Measurements from ENCODE around the gene EXOC3L1. TPM values are rescaled to one million over a fixed set of nuclear protein-coding genes. Genes with fewer than 3 reads are reported as not detected.

The EXOC3L1 gene
- polyA plus RNA-seq, 3 donors: 3.1 to 14.4 (median 9.4) TPM

DNA sequence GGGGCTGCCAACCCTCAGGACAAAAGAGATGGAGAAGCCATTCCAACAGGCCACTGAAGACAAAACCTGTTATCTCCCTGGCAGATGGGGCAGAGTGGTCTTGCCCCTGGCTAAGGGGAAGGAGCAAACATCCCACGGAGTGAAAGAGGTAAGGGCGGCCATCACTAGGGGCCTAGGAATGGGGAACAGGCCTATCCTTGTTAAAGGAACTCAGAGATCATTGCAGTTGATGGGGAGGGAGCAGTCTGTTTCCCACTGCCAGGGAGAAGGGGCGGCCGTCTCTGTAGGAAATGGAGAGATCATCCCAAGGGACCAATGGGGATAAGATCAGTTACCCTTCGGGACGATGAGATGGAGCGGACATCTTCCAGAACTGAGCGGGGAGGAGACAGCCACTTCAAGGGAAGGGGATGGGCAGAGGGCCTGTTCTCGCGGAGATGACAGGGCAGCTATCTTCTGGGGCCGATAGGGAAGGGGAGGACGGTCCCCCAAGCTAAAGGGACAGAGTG, 36.4 kb upstream of the EXOC3L1 start:
- WGBS, 3 donors: 8 to 10% (median 10%) methylated on average over 11 to 12 of the region's 12 CpGs
- H3K27ac ChIP-seq (ENCODE audit: low read depth, low read length): peak overlapping the region; percentile 17

DNA sequence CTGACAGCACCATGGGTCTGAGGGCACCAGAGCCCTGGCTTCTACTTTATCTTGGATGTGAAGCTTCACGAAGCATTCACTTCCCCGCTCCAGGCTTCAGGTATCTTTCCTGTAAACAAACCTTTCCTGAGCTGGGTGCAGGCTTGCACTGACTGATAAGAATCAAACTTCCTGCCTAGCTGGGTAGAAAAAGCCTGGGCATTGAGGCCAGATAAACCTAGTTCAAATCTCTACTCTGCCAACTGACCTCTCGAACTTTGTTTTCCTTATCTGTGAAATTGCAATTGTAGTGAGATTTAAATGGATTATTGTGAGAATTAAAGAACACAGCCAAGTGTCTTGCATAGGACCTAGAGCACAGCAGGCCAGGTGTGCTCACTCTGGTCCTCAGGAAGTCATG, 34.1 kb upstream of the EXOC3L1 start:
- no peak overlapping the region for H3K27ac ChIP-seq (ENCODE audit: low read depth, low read length)
- 17 to 30% (median 30%) methylated on average over 3 of the region's 3 CpGs for WGBS, 3 donors

DNA sequence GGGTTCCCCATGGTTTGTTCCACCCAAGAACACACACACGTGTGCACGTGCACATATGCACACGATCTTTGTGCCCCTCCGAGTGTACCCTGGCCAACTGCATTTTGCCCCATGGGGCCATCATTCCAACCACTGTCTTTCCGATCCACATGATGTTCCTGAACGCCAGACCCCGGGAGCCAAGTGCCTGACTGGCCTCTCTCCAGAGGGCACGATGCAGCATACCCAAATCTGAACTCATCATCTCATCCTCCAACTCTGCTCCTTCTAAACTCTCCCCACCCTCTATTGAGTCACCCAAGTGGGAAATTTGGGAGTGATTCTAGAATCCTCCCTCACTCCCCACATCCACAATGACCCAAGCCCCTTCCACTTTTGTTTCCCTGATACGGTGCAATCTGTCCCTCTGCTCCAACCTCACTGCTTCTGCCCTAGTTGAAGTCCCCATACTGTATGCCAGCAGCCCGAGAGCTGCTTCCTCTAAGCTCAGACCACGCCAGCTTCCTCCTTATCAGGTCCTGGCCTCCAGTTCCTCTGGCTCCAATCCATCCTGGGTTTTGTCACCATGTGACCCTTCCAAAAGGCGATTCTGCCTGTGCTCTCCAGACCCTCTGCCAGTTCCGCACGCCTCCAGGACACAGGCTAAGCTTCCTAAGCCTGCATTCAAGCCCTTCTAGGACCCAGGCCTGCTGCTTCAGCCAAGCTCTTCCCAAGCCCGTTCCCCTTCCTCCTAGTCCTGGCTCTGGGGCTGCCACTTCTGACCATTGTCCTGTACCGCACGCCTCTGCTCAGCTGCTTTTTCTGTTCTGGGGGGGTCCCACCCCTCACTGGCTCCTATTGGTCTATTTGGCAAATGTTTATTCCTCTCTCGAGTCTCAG, 26.9 kb upstream of the EXOC3L1 start:
- whole genome bisulfite sequencing, 3 donors: 42 to 76% (median 44%) methylated on average over 18 of the region's 18 CpGs
- no peak overlapping the region for H3K27ac ChIP-seq (ENCODE audit: low read depth, low read length)

DNA sequence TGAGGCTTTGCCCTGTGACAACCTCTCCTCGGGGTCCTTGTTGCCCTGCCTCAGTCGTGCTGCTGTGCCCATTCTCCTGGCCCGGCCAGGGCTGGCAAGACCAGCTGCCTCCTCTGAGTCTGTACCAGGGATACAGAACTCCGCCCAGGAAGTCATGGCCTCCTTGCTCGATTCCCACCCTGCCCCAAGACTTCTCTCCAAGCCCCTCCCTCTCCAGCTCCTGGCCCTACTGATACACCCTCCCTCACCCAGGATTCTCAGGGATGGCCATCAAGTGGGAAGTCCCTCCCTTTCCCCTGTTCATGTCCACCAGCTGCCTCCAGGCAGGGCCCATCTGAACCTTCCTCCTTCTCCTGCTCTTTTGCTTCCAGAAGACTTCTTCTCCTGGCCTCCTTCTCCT, 25.8 kb upstream of the EXOC3L1 start:
- no peak overlapping the region for H3K27ac ChIP-seq (ENCODE audit: low read depth, low read length)
- 63 to 73% (median 71%) methylated on average over 5 of the region's 5 CpGs for WGBS, 3 donors

DNA sequence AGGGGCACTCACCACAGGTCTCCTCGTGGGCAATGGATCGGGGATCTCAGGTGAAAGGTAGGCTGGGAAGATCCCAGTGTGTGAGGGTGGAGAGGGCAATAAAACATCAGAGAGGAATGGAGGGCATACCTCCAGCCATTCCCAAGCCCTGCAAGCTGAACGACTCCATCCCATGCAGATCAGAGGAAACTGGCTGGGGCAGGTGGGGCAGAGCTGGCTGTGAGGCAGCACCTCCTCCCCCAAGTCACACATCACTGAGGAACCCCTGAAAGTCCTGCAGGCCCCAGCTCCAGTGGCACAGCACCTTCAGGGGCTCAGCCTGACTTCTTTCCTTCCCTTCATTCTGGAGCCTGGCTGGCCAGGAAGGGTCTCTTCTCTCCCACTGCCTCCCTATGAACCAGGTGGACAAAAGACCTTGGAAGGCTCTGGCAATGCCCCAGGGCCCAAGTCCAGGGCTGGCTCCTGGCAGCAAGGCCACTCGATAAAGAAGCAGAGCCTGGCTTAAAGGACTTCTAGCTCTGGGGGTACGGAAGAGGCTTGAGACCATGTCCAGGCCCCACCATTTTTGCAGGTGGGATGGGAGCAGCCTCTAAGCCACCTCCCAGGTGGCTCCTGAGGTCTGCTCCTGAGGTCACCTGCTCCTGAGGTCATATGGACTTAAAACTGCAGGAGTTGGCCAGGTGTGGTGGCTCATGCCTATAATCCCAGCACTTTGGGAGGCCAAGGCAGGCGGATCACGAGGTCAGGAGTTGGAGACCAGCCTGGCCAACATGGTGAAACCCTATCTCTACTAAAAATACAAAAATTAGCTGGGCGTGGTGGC, 23.5 kb upstream of the EXOC3L1 start:
- WGBS, 3 donors: 42 to 76% (median 74%) methylated on average over 8 of the region's 8 CpGs
- no peak overlapping the region for H3K27ac ChIP-seq (ENCODE audit: low read depth, low read length)

DNA sequence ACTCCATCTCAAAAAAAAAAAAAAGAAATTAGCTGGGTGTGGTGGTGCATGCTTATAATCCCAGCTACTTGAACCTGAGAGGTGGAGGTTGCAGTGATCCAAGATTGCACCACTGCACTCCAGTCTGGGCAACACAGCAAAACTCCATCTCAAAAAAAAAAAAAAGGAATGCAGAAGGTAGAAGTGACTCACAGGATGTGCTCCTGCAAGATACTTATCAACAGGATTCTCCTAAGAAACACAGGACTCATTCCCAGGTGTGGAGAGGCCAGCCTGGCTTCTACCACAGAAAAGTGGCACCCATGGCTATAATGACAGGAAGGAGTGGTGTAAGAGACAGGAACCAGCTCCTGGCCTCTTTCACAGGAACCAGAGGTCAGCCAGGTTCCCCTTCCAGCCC, 22.8 kb upstream of the EXOC3L1 start:
- no peak overlapping the region for H3K27ac ChIP-seq (ENCODE audit: low read depth, low read length)

DNA sequence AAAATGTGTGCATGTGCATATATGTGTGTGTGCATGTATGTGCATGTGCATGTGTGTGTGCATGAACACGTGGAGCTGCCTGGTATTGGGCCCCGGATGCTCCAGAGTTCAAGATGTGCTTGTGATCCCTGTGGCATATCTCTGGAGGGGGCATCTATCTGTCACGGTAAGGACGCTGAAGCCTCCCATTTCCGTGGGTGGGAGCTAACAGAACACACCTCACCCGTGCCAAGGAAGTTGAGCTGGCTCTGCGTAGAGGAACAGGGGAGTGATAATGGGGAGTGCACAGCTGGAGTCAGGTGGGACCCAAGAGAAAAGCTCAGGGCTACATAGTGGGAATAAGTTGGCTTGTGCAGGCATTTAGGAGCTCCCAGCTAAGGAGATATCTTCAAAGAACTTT, 21.7 kb upstream of the EXOC3L1 start:
- 77 to 91% (median 80%) methylated on average over 7 of the region's 7 CpGs for WGBS, 3 donors
- H3K27ac ChIP-seq (ENCODE audit: low read depth, low read length): no peak overlapping the region

DNA sequence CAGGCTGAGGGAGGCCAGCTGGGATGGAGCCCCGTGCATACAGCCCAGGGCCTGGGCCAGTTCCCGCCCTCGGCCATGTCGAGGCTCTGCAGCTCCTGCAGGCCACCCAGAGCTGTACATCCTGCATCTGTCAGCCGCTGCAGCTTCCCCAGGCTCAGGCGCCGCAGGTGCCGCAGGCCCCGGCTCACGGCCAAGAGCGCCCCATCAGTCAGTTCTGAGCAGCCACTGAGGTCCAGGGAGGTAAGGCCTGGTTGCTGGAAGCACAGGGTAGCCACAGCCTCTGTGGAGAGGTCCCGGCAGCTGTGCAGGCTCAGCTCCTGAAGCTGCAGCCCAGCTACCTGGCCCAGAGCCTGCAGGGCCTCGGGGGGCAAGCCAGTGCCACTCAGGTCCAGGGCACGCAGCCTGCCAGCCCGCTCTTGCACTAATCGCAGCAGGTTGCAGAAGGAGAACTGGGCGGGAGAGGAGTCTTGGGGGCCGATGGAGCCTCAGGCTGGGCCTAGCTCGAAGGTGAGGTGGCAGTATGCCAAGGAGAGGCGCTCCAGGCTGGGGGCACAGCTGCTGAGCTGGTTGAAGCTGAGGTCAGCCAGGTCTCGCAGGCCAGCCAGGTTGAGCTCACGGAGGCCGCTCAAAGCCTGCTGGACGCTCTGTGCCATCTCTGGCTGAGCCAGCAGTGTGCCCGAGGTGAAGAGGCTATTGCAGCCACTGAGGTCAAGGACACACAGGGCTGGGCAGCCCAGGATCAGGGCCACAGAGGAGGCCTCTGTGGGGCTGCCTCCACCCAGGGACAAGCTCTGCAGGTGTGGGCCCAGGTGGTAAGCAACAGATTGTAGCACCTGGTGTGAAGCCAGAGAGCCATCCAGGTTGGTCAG, 20.4 kb upstream of the EXOC3L1 start:
- 89 to 92% (median 90%) methylated on average over 22 to 25 of the region's 25 CpGs for WGBS, 3 donors
- no peak overlapping the region for H3K27ac ChIP-seq (ENCODE audit: low read depth, low read length)

DNA sequence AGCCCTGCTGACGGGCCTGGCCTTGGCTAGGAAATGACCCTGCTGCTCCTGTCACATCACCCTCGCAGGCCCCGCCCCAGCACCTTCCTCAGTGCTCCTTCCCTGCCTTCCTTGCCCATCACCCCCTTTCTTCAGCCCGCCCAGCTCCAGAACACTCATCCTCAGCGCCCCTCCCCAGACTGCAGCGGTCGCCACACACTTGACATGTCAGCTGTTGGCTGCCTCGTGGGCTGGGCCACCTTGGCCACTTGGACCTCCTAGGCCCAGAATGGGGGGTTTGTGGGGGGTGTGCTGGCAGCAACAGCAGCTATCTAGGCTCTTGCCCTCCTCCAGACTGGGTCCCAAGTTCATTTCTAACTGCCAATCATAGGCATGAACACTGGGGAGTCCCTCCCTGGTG, 19.6 kb upstream of the EXOC3L1 start:
- no peak overlapping the region for H3K27ac ChIP-seq (ENCODE audit: low read depth, low read length)
- WGBS, 3 donors: 86 to 93% (median 91%) methylated on average over 7 to 8 of the region's 8 CpGs

DNA sequence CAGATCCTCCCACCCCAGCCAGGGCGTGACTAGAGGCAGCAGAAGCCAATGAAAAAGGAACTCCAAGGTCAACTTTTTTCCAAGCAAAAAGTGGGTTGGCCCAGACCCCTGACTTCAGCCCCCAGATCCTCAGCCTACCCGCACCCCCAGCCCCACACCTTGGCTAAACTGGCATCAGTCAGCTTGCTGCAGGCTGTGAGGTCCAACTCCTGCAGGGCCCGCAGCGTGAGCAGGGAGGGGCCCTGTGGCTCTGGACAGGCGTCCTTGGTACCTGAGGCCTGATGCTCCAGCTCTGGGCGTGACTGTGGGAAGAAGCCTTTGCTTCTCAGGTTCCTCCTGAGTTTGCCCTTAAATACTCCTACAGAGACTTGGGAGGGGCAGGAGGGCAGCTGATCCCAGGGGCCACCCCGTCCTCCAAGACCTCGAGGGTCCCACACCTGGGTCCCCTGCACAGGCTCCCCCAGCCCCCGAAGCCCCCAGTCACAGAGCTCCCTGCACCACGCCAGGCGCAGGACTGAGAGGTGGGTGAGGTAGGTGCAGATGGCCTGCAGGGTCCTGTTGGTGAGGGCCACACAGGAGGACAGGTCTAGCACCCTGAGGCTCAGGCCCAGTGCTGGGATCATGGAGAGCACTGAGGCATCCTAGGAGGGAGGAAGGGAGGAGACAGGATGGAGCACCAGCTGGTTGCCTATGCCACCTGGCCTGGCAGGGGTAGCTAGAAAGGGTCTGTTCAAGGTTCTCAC, 18.4 kb upstream of the EXOC3L1 start:
- 78 to 94% (median 94%) methylated on average over 11 of the region's 11 CpGs for WGBS, 3 donors

DNA sequence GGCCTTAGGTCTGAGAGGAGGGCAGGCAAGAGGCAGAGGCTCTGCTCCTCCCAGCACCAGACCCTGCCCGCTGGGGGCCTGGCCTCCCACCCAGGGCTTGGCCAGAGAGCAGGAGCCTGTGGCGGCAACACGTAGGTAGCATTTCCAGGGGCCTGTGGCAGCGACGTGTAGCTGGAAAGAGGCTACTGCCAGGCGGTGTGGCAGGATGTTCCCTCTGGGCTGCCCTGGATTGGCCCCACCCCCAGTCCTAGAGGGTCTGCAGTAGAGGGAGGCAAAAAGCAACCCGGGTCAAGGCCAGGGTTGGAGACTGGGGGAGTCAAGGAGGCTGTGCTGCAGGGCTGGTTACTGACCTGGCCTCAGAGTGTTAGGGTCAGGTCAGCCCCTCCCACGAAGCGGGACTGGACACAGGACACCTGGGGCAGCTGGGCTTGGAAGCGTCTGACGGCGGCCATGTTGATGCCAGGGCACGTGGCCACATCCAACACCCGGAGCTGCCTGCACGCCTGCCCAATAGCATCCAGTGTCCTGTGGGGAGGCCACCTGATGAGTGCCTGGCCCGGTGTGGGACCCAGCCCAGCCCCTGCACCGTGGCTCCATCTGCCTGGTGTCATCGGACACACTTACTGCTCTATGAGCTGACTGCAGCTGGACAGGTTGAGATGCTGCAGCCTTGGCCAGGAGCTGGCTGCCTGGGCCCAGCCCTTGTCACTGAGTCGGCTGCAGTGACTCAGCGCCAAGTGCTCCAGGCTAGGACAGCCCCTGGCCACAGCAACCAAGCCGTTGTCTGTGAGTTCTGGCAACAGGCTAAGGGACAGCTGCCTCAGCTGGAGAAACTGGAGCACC, 17.5 kb upstream of the EXOC3L1 start:
- WGBS, 3 donors: 75 to 80% (median 78%) methylated on average over 21 of the region's 21 CpGs
- H3K27ac ChIP-seq (ENCODE audit: low read depth, low read length): no peak overlapping the region

More for the DNA sequence above, 18.4 kb upstream of the EXOC3L1 start:
- no peak overlapping the region for H3K27ac ChIP-seq (ENCODE audit: low read depth, low read length)

DNA sequence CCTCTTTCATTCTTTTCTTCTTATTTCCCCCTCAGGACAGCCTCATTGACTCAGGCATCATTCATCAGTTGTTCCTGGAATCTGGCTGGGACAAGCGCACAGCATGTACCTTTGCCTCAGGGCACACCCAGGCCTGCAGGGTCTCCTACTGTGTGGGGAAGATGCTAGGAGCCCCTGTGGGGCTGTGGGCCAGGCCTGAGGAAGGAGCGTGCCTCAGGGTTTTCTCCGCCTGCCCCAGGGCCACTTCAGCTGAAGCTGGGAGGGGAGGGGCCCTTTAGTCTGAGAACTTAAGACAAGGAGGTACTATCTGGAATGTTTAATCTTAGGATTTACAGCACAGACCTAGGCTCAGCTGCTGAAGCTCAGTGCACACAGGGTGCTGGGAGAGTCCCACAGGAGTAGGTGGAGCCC, 16.9 kb upstream of the EXOC3L1 start:
- H3K27ac ChIP-seq (ENCODE audit: low read depth, low read length): no peak overlapping the region
- 93 to 97% (median 94%) methylated on average over 3 of the region's 3 CpGs for WGBS, 3 donors

DNA sequence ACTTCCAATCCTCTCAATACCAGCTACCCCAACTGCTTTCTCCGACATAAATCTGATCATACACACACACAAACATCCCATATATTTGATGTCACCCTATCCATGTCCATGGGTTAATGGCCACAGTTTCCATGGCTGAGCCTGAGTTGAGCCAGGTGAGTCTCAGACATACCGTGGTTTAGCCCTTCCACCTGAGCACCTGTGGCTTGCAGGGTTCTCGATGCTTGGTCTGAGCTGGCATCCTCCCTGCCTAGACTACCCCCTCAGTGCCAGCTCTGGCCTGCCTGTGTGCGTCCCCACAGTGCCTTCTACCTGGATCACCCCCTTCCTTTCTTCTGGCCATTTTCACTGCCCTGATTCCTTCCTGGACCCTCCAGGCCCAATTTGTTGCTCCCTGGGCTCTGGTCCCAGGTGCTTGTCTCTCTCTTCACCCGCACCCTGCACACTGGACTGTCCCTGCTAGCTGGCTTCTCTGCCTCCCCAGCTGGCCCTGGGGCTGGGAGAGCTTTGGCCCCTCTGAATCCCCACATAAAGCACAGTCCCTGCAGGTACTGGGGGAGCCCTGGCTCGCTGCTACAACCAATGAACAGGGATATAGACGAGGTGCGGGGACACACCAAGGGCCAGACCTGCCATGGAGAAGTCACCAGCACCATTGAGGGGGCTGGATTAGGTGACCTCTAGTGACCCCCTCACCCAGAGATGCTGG, 16.3 kb upstream of the EXOC3L1 start:
- 94 to 96% (median 94%) methylated on average over 8 of the region's 8 CpGs for WGBS, 3 donors
- no peak overlapping the region for H3K27ac ChIP-seq (ENCODE audit: low read depth, low read length)

DNA sequence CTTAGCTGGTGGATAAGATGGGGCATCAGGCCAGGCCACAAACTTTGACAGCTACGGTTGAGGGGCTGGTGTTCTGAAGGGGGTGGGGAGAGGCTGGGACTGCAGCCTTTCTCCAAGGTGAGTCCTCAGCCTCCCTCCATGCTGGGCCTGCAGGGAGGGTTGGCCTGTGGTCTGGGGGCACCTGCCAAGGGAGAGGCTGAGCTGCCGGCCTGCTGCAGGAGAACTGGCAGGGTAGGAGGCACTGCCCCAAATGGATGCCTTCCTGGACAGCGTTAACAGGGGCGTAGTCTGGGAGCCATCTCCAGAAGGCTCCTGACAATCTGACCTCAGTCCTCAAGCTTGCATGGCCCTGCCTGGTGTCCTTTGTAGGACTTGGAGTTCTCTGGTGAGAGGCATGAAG, 14.1 kb upstream of the EXOC3L1 start:
- WGBS, 3 donors: 73 to 89% (median 74%) methylated on average over 4 of the region's 4 CpGs
- no peak overlapping the region for H3K27ac ChIP-seq (ENCODE audit: low read depth, low read length)

DNA sequence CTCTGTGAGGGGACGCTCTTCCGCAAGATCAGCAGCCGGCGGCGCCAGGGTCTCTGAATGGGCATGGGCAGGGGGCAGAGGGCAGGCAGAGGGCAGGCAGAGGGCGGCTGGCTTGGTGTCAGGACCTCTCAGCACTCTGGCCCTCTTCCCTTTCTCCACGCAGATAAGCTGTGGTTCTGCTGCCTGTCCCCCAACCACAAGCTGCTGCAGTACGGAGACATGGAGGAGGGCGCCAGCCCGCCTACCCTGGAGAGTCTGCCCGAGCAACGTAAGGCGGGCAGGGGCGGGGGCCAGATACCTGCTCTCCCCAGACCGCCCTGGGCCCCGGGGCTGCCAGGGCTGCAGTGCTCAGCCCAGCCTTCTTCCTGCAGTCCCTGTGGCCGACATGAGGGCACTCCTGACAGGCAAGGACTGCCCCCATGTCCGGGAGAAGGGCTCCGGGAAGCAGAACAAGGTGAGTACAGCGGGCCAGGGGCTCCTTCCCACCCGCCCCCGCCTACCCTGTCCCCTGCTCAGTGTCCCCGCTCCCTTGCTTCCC, 13.1 kb upstream of the EXOC3L1 start:
- H3K27ac ChIP-seq (ENCODE audit: low read depth, low read length): no peak overlapping the region
- WGBS, 3 donors: 88 to 94% (median 90%) methylated on average over 23 of the region's 23 CpGs

DNA sequence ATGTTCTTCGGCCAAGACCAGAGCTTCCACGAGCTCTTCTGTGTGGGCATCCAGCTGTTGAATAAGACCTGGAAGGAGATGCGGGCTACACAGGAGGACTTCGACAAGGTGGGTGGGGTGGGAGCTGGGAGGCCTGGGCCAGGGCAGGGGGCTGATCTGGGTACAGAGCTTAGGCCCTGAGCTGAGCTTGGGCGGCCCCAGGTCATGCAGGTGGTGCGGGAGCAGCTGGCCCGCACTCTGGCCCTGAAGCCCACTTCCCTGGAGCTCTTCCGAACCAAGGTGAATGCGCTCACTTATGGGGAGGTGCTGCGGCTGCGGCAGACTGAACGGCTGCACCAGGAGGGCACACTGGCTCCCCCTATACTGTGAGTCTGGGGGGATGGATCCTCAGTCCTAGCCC, 12.5 kb upstream of the EXOC3L1 start:
- 93 to 95% (median 95%) methylated on average over 12 of the region's 12 CpGs for WGBS, 3 donors
- no peak overlapping the region for H3K27ac ChIP-seq (ENCODE audit: low read depth, low read length)

All from adipose tissue (tissue), 3 donors.